Fibroblast of mammary gland (primary cell): Measurements from ENCODE around the gene ADRA1B.
A peak's percentile ranks its signal among the peaks of the same experiment; 100 is the strongest.

Experiments
- DNase-seq: peaks from one replicate; pipeline ENCODE4 v3.0.0-alpha.2; 2010; ENCODE audit warnings: low read depth
- H3K4me3 ChIP-seq: 2 replicates; pipeline ENCODE4 v1.5.1; 2011; ENCODE audit warnings: low read depth, mild to moderate bottlenecking, low read length, moderate library complexity; ENCODE audit not compliant: control insufficient read depth
- CTCF ChIP-seq: conservative IDR thresholded peaks from 2 replicates; pipeline ENCODE4 v1.5.1; 2011; ENCODE audit warnings: low read depth, low read length, inconsistent platforms; ENCODE audit not compliant: control insufficient read depth, insufficient read depth

ADRA1B gene

GRCh38 chr5:159890141-159890540 lies 26.1 kb upstream of the ADRA1B start:
- no peak overlapping the region for H3K4me3 ChIP-seq
- no peak for TF ChIP-seq CTCF
- DNase-seq: no peak

GRCh38 chr5:159891371-159891770 lies 24.9 kb upstream of the ADRA1B start:
- no peak overlapping the region for H3K4me3 ChIP-seq
- no peak for TF ChIP-seq CTCF
- no peak for DNase-seq

DNA sequence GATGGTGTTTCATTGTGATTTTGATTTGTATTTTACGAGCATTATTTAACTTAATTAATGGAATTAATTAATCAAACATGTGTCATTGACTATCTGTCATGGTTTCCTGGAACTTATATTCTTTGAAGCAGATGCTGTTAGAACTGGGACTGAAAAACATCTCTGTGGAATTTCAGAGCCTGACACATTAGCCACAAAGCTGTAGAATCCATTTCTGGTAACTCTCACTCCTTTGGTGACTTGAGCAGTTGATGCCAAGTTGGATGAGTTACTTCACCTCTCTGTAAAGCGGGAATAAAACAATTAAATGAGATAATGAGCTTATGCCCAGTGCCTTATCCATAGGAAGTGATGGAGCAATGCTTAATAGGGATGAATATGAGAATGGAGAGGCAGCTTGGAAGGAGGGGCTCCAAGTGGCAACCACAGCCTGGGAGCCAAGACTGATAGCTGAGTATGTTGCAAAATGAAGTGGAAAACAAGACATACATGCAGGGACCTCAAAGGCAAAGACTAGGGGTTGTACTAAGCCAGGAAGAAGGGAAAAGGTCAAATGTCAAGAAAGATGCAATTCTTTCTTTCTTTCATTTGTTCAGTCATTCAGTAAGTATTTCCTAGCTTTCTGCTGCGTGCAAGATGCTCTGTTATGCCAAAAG lies 23.1 kb upstream of the ADRA1B start:
- no peak for DNase-seq
- no peak for TF ChIP-seq CTCF
- H3K4me3 ChIP-seq: no peak overlapping the region

GRCh38 chr5:159894149-159894720 lies 22.0 kb upstream of the ADRA1B start:
- TF ChIP-seq CTCF: no peak
- no peak for DNase-seq
- H3K4me3 ChIP-seq: no peak overlapping the region

GRCh38 chr5:159897786-159898393 lies 18.4 kb upstream of the ADRA1B start:
- no peak for TF ChIP-seq CTCF
- no peak overlapping the region for H3K4me3 ChIP-seq
- no peak for DNase-seq

DNA sequence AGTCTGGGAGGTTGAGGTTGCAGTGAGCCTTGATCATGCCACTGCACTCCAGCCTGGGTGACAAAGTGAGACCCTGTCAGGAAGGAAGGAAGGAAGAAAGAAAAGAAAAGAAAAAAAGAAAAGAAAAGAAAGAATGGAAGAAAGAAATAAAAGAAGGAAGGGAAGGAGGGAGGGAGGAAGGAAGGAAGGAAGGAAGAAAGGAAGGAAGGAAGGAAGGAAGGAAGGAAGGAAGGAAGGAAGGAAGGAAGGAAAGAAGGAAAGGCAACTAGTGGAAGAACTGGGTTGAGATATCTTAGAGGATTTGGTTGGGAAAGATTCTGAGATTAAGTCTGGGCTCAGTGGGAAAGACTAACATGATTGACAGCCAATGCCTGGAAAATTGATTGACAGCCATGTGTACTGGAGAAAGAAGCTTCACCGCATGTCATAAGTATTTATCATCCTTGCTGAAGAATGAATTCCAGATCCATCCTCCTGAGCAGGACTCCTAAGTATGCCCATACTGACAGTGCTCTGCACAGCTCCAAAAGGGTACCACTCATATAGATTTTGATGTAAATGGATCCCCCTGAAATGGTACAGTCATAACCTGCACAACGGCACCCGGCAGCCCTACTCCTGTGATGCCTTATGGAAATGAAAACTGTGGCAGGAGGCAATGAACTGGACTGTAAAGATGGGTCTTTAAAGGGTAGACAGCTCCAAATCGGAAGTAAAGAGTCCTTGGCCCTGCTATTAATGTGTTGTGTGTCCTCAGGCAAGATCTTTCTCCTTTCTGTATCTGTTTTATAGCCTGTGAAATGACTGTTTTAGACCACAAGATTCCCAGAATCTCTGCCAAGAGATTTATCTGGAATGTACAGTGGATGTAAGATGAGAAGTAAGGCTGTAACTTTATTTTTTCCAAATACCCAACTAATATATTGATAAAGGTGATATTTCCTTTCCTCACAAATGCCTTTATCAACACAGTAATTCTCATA lies 16.9 kb upstream of the ADRA1B start:
- DNase-seq: peak; percentile 64
- TF ChIP-seq CTCF: no peak
- no peak overlapping the region for H3K4me3 ChIP-seq
